ENCODE measurements around the gene SERTAD2. TPM values are rescaled to one million over a fixed set of nuclear protein-coding genes. Genes with fewer than 3 reads are reported as not detected.

Gene SERTAD2
- total RNA-seq, 1 donor from 2014 or later, result 19.7 TPM

GRCh38 chr2:64677530-64677929, 23.8 kb upstream of the SERTAD2 start:
- no peak for DNase-seq (ENCODE audit: low spot score)

- no peak for DNase-seq (ENCODE audit: low spot score)
These were observed 22.1 kb upstream of the SERTAD2 start for GRCh38 chr2:64675860-64676259.

- DNase-seq (ENCODE audit: low spot score), result no peak
These were observed 19.0 kb upstream of the SERTAD2 start for GRCh38 chr2:64672708-64673107.

GRCh38 chr2:64670047-64670446, 16.3 kb upstream of the SERTAD2 start:
- DNase-seq (ENCODE audit: low spot score), result no peak

GRCh38 chr2:64669288-64669687, 15.6 kb upstream of the SERTAD2 start:
- no peak for DNase-seq (ENCODE audit: low spot score)

- no peak for DNase-seq (ENCODE audit: low spot score)
These were observed 14.8 kb upstream of the SERTAD2 start for GRCh38 chr2:64668542-64668941.

GRCh38 chr2:64667535-64667934, 13.8 kb upstream of the SERTAD2 start:
- DNase-seq (ENCODE audit: low spot score), result no peak

GRCh38 chr2:64666810-64667438, 13.2 kb upstream of the SERTAD2 start:
- no peak for DNase-seq (ENCODE audit: low spot score)

GRCh38 chr2:64665709-64666108, 12.0 kb upstream of the SERTAD2 start:
- DNase-seq (ENCODE audit: low spot score), result no peak

- DNase-seq (ENCODE audit: low spot score), result no peak
These were observed 9.7 kb upstream of the SERTAD2 start for GRCh38 chr2:64663402-64663801.

GRCh38 chr2:64661741-64662169, 8.0 kb upstream of the SERTAD2 start:
- no peak for DNase-seq (ENCODE audit: low spot score)

- DNase-seq (ENCODE audit: low spot score), result no peak
These were observed 5.5 kb upstream of the SERTAD2 start for GRCh38 chr2:64659252-64659651.

GRCh38 chr2:64658269-64658668, 4.6 kb upstream of the SERTAD2 start:
- DNase-seq (ENCODE audit: low spot score), result no peak

GRCh38 chr2:64657411-64657810, 3.7 kb upstream of the SERTAD2 start:
- DNase-seq (ENCODE audit: low spot score), result no peak

- DNase-seq (ENCODE audit: low spot score), result no peak
These were observed 2.7 kb upstream of the SERTAD2 start for GRCh38 chr2:64656379-64656778.

- DNase-seq (ENCODE audit: low spot score), result no peak
These were observed 2.2 kb upstream of the SERTAD2 start for GRCh38 chr2:64655873-64656272.

GRCh38 chr2:64655018-64655664, 1.4 kb upstream of the SERTAD2 start:
- no peak for DNase-seq (ENCODE audit: low spot score)

GRCh38 chr2:64654063-64654811, 524 bp upstream of the SERTAD2 start:
- no peak for DNase-seq (ENCODE audit: low spot score)

GRCh38 chr2:64652231-64653108, 1.2 kb downstream of the SERTAD2 start:
- no peak for DNase-seq (ENCODE audit: low spot score)

GRCh38 chr2:64651590-64651989, 2.1 kb downstream of the SERTAD2 start:
- DNase-seq (ENCODE audit: low spot score), result no peak

GRCh38 chr2:64650722-64651338, 2.9 kb downstream of the SERTAD2 start:
- no peak for DNase-seq (ENCODE audit: low spot score)

Measured in mesenteric fat pad (tissue), 1 donor.